ENCODE results near the gene CCDC157. TPM values are rescaled to one million over a fixed set of nuclear protein-coding genes. Genes with fewer than 3 reads are reported as not detected.
"Not testable (repeated sequence)": the region's sequence is repeated elsewhere in the genome, so short reads cannot be mapped to it uniquely, and the experiment has no call there.

The CCDC157 gene
- total RNA-seq, 1 donor from 2014 or later: 7.0 TPM

GRCh38 chr22:30333707-30334087, 23.1 kb upstream of the CCDC157 start:
- Histone ChIP-seq H3K4me1 (no peaks in the 10 kb centered on the region), H3K27ac (no peak overlapping the region), H3K9me3 (no peaks in the 10 kb centered on the region), H3K27me3 (no peaks in the 10 kb centered on the region), H3K36me3 (peaks cover 59 to 77% of the 10 kb centered on the region in 2 donors), H3K4me3 (no peak overlapping the region)
- no peak for DNase-seq (ENCODE audit: low spot score in 2 of 2)
- no peak for TF ChIP-seq CTCF (IDR thresholded peaks at IDR 0.05)
- intact Hi-C loops (cut with DNase I): no loop called here

- DNase-seq (ENCODE audit: low spot score in 2 of 2): no peak
- intact Hi-C loops (cut with DNase I): no loop called here
- Histone ChIP-seq H3K36me3 (peaks cover 68 to 87% of the 10 kb centered on the region in 2 donors), H3K4me1 (no peaks in the 10 kb centered on the region), H3K4me3 (no peak overlapping the region), H3K27ac (no peak overlapping the region), H3K27me3 (no peaks in the 10 kb centered on the region), H3K9me3 (no peaks in the 10 kb centered on the region)
- TF ChIP-seq CTCF (IDR thresholded peaks at IDR 0.05): no peak
Measured at GRCh38 chr22:30334646-30335045, 22.2 kb upstream of the CCDC157 start.

- TF ChIP-seq CTCF (IDR thresholded peaks at IDR 0.05): no peak
- Histone ChIP-seq H3K9me3 (no peaks in the 10 kb centered on the region), H3K27ac (no peak overlapping the region), H3K4me3 (no peak overlapping the region), H3K4me1 (peaks cover 0 to 1% of the 10 kb centered on the region in 2 donors), H3K27me3 (no peaks in the 10 kb centered on the region), H3K36me3 (peaks cover 74 to 93% of the 10 kb centered on the region in 2 donors)
- no peak for DNase-seq (ENCODE audit: low spot score in 2 of 2)
- intact Hi-C loops (cut with DNase I): no loop called here
Measured at GRCh38 chr22:30335236-30335635, 21.6 kb upstream of the CCDC157 start.

GRCh38 chr22:30336752-30337460, 19.9 kb upstream of the CCDC157 start:
- Histone ChIP-seq H3K4me1 (peaks cover 0 to 14% of the 10 kb centered on the region in 2 donors), H3K9me3 (no peaks in the 10 kb centered on the region), H3K27me3 (no peaks in the 10 kb centered on the region), H3K4me3 (no peak overlapping the region), H3K36me3 (peaks cover 88 to 98% of the 10 kb centered on the region in 2 donors), H3K27ac (no peak overlapping the region)
- no peak for TF ChIP-seq CTCF (IDR thresholded peaks at IDR 0.05)
- intact Hi-C loops (cut with DNase I): no loop called here
- DNase-seq (ENCODE audit: low spot score in 2 of 2): no peak

- no peak for TF ChIP-seq CTCF (IDR thresholded peaks at IDR 0.05)
- no peak for DNase-seq (ENCODE audit: low spot score in 2 of 2)
- no peak overlapping the region for H3K27ac ChIP-seq
- H3K9me3 ChIP-seq: no peaks in the 10 kb centered on the region
- H3K36me3 ChIP-seq: peaks cover 90 to 100% of the 10 kb centered on the region in 2 donors
- intact Hi-C loops (cut with DNase I): no loop called here
- peaks cover 0 to 18% of the 10 kb centered on the region in 2 donors for H3K4me1 ChIP-seq
- H3K27me3 ChIP-seq: no peaks in the 10 kb centered on the region
- H3K4me3 ChIP-seq: no peak overlapping the region
Measured at GRCh38 chr22:30337461-30337778, 19.4 kb upstream of the CCDC157 start.

GRCh38 chr22:30338341-30338740, 18.5 kb upstream of the CCDC157 start:
- Histone ChIP-seq H3K36me3 (peaks cover 93 to 100% of the 10 kb centered on the region in 2 donors), H3K4me1 (peaks cover 0 to 18% of the 10 kb centered on the region in 2 donors)
- H3K9me3 ChIP-seq; H3K27ac ChIP-seq; H3K27me3 ChIP-seq; DNase-seq (ENCODE audit: low spot score in 2 of 2); intact Hi-C loops (cut with DNase I); H3K4me3 ChIP-seq: not testable (repeated sequence)

Measured in ascending aorta (tissue), 2 donors.